Stomach (tissue), 4 donors: ENCODE results near the gene MYO16.

Source experiments
- POLR2AphosphoS5 ChIP-seq, 3 donors: sonication (generic); formaldehyde crosslinking; IDR thresholded peaks; one replicate each; pipeline ENCODE4 v1.6.1; 2016; ENCODE audit warnings: antibody characterized with exemption in 3 of 3
- TF ChIP-seq, protein P1 (sequence below), 7 experiments: fragments of 450-650 bp in 4 of 7; fragments of 200-600 bp in 3 of 7; sonication (generic) in 3 of 7; IDR thresholded peaks; one replicate each; pipeline ENCODE4 v1.5.1; 2016 to 2019; ENCODE audit warnings: antibody characterized with exemption in 7 of 7, control low read depth in 2 of 7, mild to moderate bottlenecking in 1 of 7

DNA sequence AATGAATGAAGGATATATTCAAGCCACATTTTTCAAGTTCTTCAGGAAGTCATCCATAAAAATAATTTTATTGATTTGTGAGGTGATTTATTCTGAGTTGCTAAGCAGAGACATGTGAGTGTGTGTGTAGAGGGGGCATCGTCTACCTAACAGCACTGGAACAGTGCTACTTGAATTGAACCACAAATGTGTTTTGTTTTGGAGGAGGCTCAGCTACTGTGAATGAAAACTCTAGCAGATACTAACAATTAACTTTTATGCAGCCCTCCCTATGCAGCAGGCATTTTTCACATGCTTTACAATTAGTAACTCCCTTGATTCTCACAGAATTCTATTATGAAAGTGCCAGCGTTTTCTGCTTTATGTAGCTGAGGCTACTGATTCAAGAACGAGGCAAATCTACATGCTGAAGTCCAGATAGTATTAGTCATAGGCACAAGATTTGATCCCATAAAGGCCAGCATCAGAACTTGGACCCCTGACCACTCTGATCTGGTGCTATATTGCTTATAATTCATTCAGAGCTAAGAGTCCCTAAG, 103.7 kb downstream of the MYO16 start:
- no peak for TF ChIP-seq POLR2AphosphoS5 (IDR thresholded peaks at IDR 0.05)
- TF ChIP-seq, protein P1, sequence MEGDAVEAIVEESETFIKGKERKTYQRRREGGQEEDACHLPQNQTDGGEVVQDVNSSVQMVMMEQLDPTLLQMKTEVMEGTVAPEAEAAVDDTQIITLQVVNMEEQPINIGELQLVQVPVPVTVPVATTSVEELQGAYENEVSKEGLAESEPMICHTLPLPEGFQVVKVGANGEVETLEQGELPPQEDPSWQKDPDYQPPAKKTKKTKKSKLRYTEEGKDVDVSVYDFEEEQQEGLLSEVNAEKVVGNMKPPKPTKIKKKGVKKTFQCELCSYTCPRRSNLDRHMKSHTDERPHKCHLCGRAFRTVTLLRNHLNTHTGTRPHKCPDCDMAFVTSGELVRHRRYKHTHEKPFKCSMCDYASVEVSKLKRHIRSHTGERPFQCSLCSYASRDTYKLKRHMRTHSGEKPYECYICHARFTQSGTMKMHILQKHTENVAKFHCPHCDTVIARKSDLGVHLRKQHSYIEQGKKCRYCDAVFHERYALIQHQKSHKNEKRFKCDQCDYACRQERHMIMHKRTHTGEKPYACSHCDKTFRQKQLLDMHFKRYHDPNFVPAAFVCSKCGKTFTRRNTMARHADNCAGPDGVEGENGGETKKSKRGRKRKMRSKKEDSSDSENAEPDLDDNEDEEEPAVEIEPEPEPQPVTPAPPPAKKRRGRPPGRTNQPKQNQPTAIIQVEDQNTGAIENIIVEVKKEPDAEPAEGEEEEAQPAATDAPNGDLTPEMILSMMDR (IDR thresholded peaks at IDR 0.05) = no peak
